HEK293 (cell line): ENCODE data around the gene MTRF1L.

Source experiments
- CTCF ChIA-PET: fragments of 350-600 bp; formaldehyde crosslinking; extraction: SDS; loops from one replicate; lab custom pipeline; 2021; ENCODE audit warnings: antibody characterized with exemption; lab: Yijun Ruan, JAX
- POLR2A ChIA-PET: fragments of 300-600 bp; formaldehyde crosslinking; extraction: SDS; loops from one replicate; lab custom pipeline; 2020; ENCODE audit warnings: antibody characterized with exemption, inconsistent platforms; lab: Yijun Ruan, JAX
- H3K27ac ChIP-seq: fragments of 200-500 bp; sonication (Bioruptor generic); 2 replicates; pipeline ENCODE4 v1.5.1; 2014; ENCODE audit warnings: low read depth, low read length, control low read depth, inconsistent platforms; ENCODE audit errors: extremely low read depth
- H3K36me3 ChIP-seq, 2 experiments: fragments of 200-500 bp in 1 of 2; sonication (Bioruptor generic) in 1 of 2; 1 replicate in 1 of 2; 2 replicates in 1 of 2; pipeline ENCODE4 v1.5.1; 2014 to 2017; ENCODE audit warnings: inconsistent platforms in 2 of 2, low read length in 2 of 2; ENCODE audit not compliant: control insufficient read depth in 2 of 2, insufficient read depth in 1 of 2
- H3K4me1 ChIP-seq: fragments of 200-500 bp; sonication (Bioruptor generic); 2 replicates; pipeline ENCODE4 v1.5.1; 2014; ENCODE audit warnings: mild to moderate bottlenecking, low read length, inconsistent platforms; ENCODE audit not compliant: control insufficient read depth, insufficient read depth
- H3K4me3 ChIP-seq: 2 replicates; pipeline ENCODE4 v1.5.1; 2011; ENCODE audit warnings: low read depth, mild to moderate bottlenecking, control low read depth, low read length, moderate library complexity
- H3K9me3 ChIP-seq: fragments of 200-500 bp; sonication (Bioruptor generic); 2 replicates; pipeline ENCODE4 v1.5.1; 2014; ENCODE audit warnings: low read depth, low read length, inconsistent platforms; ENCODE audit not compliant: control insufficient read depth, insufficient read depth
- BCL11A ChIP-seq: fragments of 450-650 bp; formaldehyde crosslinking; IDR thresholded peaks from 2 replicates; pipeline ENCODE4 v1.5.1; 2016; ENCODE audit warnings: low read depth, missing biosample characterization, missing genetic modification characterization
- IKZF3 ChIP-seq: fragments of 450-650 bp; IDR thresholded peaks from 2 replicates; pipeline ENCODE4 v1.5.0; 2018; ENCODE audit warnings: missing biosample characterization, mild to moderate bottlenecking, missing genetic modification characterization, moderate library complexity
- REST ChIP-seq: fragments of 450-650 bp; formaldehyde crosslinking; IDR thresholded peaks from 2 replicates; pipeline ENCODE4 v1.5.1; 2016; ENCODE audit warnings: missing biosample characterization, missing genetic modification characterization
- SALL2 ChIP-seq: fragments of 450-650 bp; formaldehyde crosslinking; IDR thresholded peaks from 2 replicates; pipeline ENCODE4 v1.5.0; 2017; ENCODE audit warnings: missing biosample characterization, mild to moderate bottlenecking, missing genetic modification characterization, borderline replicate concordance
- SP7 ChIP-seq: fragments of 450-650 bp; formaldehyde crosslinking; IDR thresholded peaks from 2 replicates; pipeline ENCODE4 v1.5.1; 2016; ENCODE audit warnings: missing biosample characterization, missing genetic modification characterization
- ZFHX2 ChIP-seq: fragments of 450-650 bp; formaldehyde crosslinking; conservative IDR thresholded peaks from 2 replicates; pipeline ENCODE4 v1.5.1; 2016; ENCODE audit warnings: missing biosample characterization, missing genetic modification characterization
- ZNF114 ChIP-seq: fragments of 450-650 bp; formaldehyde crosslinking; IDR thresholded peaks from 2 replicates; pipeline ENCODE4 v1.5.0; 2017; ENCODE audit warnings: missing biosample characterization, missing genetic modification characterization
- ZNF121 ChIP-seq: fragments of 450-650 bp; formaldehyde crosslinking; IDR thresholded peaks from 2 replicates; pipeline ENCODE4 v1.5.1; 2016; ENCODE audit warnings: missing biosample characterization, missing genetic modification characterization
- ZNF132 ChIP-seq: fragments of 450-650 bp; formaldehyde crosslinking; IDR thresholded peaks from 2 replicates; pipeline ENCODE4 v1.5.1; 2017; ENCODE audit warnings: missing biosample characterization, missing genetic modification characterization, borderline replicate concordance
- ZNF19 ChIP-seq: fragments of 450-650 bp; formaldehyde crosslinking; IDR thresholded peaks from 2 replicates; pipeline ENCODE4; 2016; ENCODE audit warnings: missing biosample characterization, missing genetic modification characterization, low read depth
- ZNF2 ChIP-seq: fragments of 450-650 bp; formaldehyde crosslinking; IDR thresholded peaks from 2 replicates; pipeline ENCODE4 v1.5.1; 2016; ENCODE audit warnings: missing biosample characterization, missing genetic modification characterization
- ZNF266 ChIP-seq: fragments of 450-650 bp; formaldehyde crosslinking; IDR thresholded peaks from 2 replicates; pipeline ENCODE4 v1.5.1; 2016; ENCODE audit warnings: missing biosample characterization, missing genetic modification characterization, low read depth
- ZNF311 ChIP-seq: fragments of 450-650 bp; formaldehyde crosslinking; IDR thresholded peaks from 2 replicates; pipeline ENCODE4 v1.5.1; 2017; ENCODE audit warnings: missing biosample characterization, missing genetic modification characterization, borderline replicate concordance
- ZNF423 ChIP-seq: fragments of 450-650 bp; formaldehyde crosslinking; IDR thresholded peaks from 2 replicates; pipeline ENCODE4 v1.5.1; 2016; ENCODE audit warnings: missing biosample characterization, missing genetic modification characterization
- ZNF473 ChIP-seq: fragments of 450-650 bp; formaldehyde crosslinking; IDR thresholded peaks from 2 replicates; pipeline ENCODE4 v1.5.1; 2017; ENCODE audit warnings: missing biosample characterization, missing genetic modification characterization
- ZNF48 ChIP-seq: fragments of 450-650 bp; formaldehyde crosslinking; IDR thresholded peaks from 2 replicates; pipeline ENCODE4 v1.5.1; 2016; ENCODE audit warnings: missing biosample characterization, missing genetic modification characterization
- ZNF558 ChIP-seq: fragments of 450-650 bp; formaldehyde crosslinking; IDR thresholded peaks from 2 replicates; pipeline ENCODE4 v1.5.1; 2016; ENCODE audit warnings: missing biosample characterization, missing genetic modification characterization
- ZNF791 ChIP-seq: fragments of 450-650 bp; formaldehyde crosslinking; IDR thresholded peaks from 2 replicates; pipeline ENCODE4 v1.5.1; 2016; ENCODE audit warnings: missing biosample characterization, missing genetic modification characterization
- TF ChIP-seq, protein P1 (sequence below): fragments of 450-650 bp; formaldehyde crosslinking; IDR thresholded peaks from 2 replicates; pipeline ENCODE4 v1.5.1; 2016; ENCODE audit warnings: missing biosample characterization, missing genetic modification characterization
- TF ChIP-seq, protein P2 (sequence below): fragments of 450-650 bp; formaldehyde crosslinking; IDR thresholded peaks from 2 replicates; pipeline ENCODE4 v1.5.1; 2016; ENCODE audit warnings: missing biosample characterization, missing genetic modification characterization
- TF ChIP-seq, protein P3 (sequence below): fragments of 450-650 bp; formaldehyde crosslinking; optimal IDR thresholded peaks from 2 replicates; pipeline ENCODE3; 2016; ENCODE audit warnings: missing biosample characterization, mild to moderate bottlenecking, missing genetic modification characterization
- TF ChIP-seq, protein P4 (sequence below): fragments of 450-650 bp; formaldehyde crosslinking; conservative IDR thresholded peaks from 2 replicates; pipeline ENCODE4 v1.5.1; 2016; ENCODE audit warnings: low read depth, missing biosample characterization, missing genetic modification characterization

Gene MTRF1L

GRCh38 chr6:153028286-153028685, 25.8 kb upstream of the MTRF1L start (continued):
- TF ChIP-seq, protein P1, sequence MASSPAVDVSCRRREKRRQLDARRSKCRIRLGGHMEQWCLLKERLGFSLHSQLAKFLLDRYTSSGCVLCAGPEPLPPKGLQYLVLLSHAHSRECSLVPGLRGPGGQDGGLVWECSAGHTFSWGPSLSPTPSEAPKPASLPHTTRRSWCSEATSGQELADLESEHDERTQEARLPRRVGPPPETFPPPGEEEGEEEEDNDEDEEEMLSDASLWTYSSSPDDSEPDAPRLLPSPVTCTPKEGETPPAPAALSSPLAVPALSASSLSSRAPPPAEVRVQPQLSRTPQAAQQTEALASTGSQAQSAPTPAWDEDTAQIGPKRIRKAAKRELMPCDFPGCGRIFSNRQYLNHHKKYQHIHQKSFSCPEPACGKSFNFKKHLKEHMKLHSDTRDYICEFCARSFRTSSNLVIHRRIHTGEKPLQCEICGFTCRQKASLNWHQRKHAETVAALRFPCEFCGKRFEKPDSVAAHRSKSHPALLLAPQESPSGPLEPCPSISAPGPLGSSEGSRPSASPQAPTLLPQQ (tag by site-specific recombination) = no peak
- no peak for TF ChIP-seq ZNF48 (tag by site-specific recombination)

DNA sequence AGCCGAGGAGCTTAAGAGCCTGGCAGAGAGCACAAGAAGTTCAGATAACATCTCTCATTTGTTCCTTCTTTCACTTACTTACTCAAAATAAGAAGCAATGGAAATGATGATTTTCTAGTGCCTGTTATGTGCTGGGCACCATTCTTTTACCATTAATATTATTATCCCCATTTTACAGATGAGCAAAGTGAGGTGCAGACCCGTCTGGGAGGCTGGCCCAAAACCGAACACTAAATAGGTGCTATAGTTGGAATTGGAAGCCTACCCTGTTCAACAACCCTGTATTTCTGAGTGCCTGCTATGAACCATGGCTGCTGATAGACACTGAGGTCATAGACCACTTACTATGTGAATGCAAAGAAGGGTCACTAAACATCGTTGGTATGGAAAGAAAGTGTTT, 25.0 kb upstream of the MTRF1L start:
- ChIA-PET POLR2A (no interaction called here), CTCF (interaction anchor here (0.7 to 1.4 kb wide), 6 partner anchors 34 to 398 kb away, joined by 3 to 6 read pairs (median 4); no protein-coding TSS in a partner anchor)
- no peak for TF ChIP-seq ZNF266 (tag by site-specific recombination)
- TF ChIP-seq IKZF3 (tag by site-specific recombination) = no peak
- TF ChIP-seq ZFHX2 (tag by site-specific recombination) = no peak
- no peak for TF ChIP-seq REST (tag by site-specific recombination)
- no peak for TF ChIP-seq ZNF423
- no peak for TF ChIP-seq ZNF2 (tag by site-specific recombination)
- no peak for TF ChIP-seq ZNF558 (tag by site-specific recombination)
- Histone ChIP-seq H3K36me3 (no peaks in the 10 kb centered on the region), H3K4me1 (peaks cover 8% of the 10 kb centered on the region; the same call in 1 of the 2 replicates), H3K4me3 (no peak overlapping the region), H3K9me3 (no peaks in the 10 kb centered on the region), H3K27ac (no peak overlapping the region)

- ChIA-PET CTCF (interaction anchor here (0.6 to 3.5 kb wide), 22 partner anchors 9 to 1259 kb away, joined by 3 to 25 read pairs (median 3); no protein-coding TSS in a partner anchor), POLR2A (no interaction called here)
- H3K36me3 ChIP-seq = no peaks in the 10 kb centered on the region
- H3K27ac ChIP-seq = no peak overlapping the region
- H3K4me3 ChIP-seq = no peak overlapping the region
- H3K9me3 ChIP-seq = no peaks in the 10 kb centered on the region
- no peaks in the 10 kb centered on the region for H3K4me1 ChIP-seq
- no peak for TF ChIP-seq BCL11A
- no peak for TF ChIP-seq ZNF132
- no peak for TF ChIP-seq ZNF266 (tag by site-specific recombination)
- no peak for TF ChIP-seq SALL2 (tag by site-specific recombination)
- no peak for TF ChIP-seq ZNF791 (tag by site-specific recombination)
- TF ChIP-seq ZNF19 (tag by site-specific recombination) = no peak
- TF ChIP-seq ZNF114 (tag by site-specific recombination) = no peak
- TF ChIP-seq ZNF311 (tag by site-specific recombination) = no peak
- no peak for TF ChIP-seq SP7
- TF ChIP-seq, protein P2, sequence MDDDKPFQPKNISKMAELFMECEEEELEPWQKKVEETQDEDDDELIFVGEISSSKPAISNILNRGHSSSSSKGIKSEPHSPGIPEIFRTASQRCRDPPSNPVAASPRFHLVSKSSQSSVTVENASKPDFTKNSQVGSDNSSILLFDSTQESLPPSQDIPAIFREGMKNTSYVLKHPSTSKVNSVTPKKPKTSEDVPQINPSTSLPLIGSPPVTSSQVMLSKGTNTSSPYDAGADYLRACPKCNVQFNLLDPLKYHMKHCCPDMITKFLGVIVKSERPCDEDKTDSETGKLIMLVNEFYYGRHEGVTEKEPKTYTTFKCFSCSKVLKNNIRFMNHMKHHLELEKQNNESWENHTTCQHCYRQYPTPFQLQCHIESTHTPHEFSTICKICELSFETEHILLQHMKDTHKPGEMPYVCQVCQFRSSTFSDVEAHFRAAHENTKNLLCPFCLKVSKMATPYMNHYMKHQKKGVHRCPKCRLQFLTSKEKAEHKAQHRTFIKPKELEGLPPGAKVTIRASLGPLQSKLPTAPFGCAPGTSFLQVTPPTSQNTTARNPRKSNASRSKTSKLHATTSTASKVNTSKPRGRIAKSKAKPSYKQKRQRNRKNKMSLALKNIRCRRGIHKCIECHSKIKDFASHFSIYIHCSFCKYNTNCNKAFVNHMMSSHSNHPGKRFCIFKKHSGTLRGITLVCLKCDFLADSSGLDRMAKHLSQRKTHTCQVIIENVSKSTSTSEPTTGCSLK (tag by site-specific recombination) = no peak
- TF ChIP-seq, protein P3, sequence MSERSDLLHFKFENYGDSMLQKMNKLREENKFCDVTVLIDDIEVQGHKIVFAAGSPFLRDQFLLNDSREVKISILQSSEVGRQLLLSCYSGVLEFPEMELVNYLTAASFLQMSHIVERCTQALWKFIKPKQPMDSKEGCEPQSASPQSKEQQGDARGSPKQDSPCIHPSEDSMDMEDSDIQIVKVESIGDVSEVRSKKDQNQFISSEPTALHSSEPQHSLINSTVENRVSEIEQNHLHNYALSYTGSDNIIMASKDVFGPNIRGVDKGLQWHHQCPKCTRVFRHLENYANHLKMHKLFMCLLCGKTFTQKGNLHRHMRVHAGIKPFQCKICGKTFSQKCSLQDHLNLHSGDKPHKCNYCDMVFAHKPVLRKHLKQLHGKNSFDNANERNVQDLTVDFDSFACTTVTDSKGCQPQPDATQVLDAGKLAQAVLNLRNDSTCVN (tag by site-specific recombination) = no peak
- TF ChIP-seq, protein P4, sequence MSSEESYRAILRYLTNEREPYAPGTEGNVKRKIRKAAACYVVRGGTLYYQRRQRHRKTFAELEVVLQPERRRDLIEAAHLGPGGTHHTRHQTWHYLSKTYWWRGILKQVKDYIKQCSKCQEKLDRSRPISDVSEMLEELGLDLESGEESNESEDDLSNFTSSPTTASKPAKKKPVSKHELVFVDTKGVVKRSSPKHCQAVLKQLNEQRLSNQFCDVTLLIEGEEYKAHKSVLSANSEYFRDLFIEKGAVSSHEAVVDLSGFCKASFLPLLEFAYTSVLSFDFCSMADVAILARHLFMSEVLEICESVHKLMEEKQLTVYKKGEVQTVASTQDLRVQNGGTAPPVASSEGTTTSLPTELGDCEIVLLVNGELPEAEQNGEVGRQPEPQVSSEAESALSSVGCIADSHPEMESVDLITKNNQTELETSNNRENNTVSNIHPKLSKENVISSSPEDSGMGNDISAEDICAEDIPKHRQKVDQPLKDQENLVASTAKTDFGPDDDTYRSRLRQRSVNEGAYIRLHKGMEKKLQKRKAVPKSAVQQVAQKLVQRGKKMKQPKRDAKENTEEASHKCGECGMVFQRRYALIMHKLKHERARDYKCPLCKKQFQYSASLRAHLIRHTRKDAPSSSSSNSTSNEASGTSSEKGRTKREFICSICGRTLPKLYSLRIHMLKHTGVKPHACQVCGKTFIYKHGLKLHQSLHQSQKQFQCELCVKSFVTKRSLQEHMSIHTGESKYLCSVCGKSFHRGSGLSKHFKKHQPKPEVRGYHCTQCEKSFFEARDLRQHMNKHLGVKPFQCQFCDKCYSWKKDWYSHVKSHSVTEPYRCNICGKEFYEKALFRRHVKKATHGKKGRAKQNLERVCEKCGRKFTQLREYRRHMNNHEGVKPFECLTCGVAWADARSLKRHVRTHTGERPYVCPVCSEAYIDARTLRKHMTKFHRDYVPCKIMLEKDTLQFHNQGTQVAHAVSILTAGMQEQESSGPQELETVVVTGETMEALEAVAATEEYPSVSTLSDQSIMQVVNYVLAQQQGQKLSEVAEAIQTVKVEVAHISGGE (tag by site-specific recombination) = no peak
- TF ChIP-seq ZNF473 (tag by site-specific recombination) = no peak
- no peak for TF ChIP-seq ZNF121
These were observed 22.2 kb upstream of the MTRF1L start for GRCh38 chr6:153024709-153025017.
